Astrocyte (in vitro differentiated cells and primary cell): ENCODE data around the gene MALT1.

Experiments used
- CTCF ChIP-seq: IDR thresholded peaks from 2 replicates; pipeline ENCODE4 v1.5.1; 2011; ENCODE audit warnings: low read depth, mild to moderate bottlenecking, inconsistent platforms, low read length, moderate library complexity; ENCODE audit not compliant: insufficient read depth
- EZH2 ChIP-seq: IDR thresholded peaks from 2 replicates; pipeline ENCODE4 v1.6.1; 2012; ENCODE audit warnings: mild to moderate bottlenecking, low read length, inconsistent platforms; ENCODE audit not compliant: insufficient read depth

- no peak for TF ChIP-seq CTCF
- no peak for TF ChIP-seq EZH2
Measured at GRCh38 chr18:58758606-58759005, 87.3 kb downstream of the MALT1 start.
